GM23338 (cell line): Measurements from ENCODE around the gene FASTK.

Source experiments
- CREB1 ChIP-seq: fragments of 250-450 bp; sonication (Bioruptor Pico); IDR thresholded peaks from 2 replicates; pipeline ENCODE4 v1.5.0; 2020; ENCODE audit warnings: low read depth, mild to moderate bottlenecking, moderate library complexity
- CTCF ChIP-seq, 2 experiments: fragments of 200-600 bp in 1 of 2; sonication (generic) in 1 of 2; conservative IDR thresholded peaks; 2 replicates each; pipeline versions ENCODE4 v1.5.1 to v1.6.1; 2016 to 2017; ENCODE audit warnings: antibody characterized with exemption in 2 of 2, low read depth in 2 of 2, mild to moderate bottlenecking in 2 of 2, moderate library complexity in 1 of 2
- EZH2 ChIP-seq: fragments of 200-600 bp; sonication (generic); IDR thresholded peaks from one replicate; pipeline ENCODE4 v1.8.0; 2017; ENCODE audit warnings: antibody characterized with exemption, mild to moderate bottlenecking, low read depth; ENCODE audit not compliant: unreplicated experiment
- EZH2phosphoT487 ChIP-seq: fragments of 200-600 bp; sonication (generic); IDR thresholded peaks from one replicate; pipeline ENCODE4 v1.8.1; 2018; ENCODE audit warnings: antibody characterized with exemption; ENCODE audit not compliant: unreplicated experiment
- JUNB ChIP-seq: IDR thresholded peaks from one replicate; pipeline ENCODE4 v1.6.1; 2016; ENCODE audit warnings: antibody characterized with exemption; ENCODE audit not compliant: unreplicated experiment
- NANOG ChIP-seq: IDR thresholded peaks from 2 replicates; pipeline ENCODE4 v1.6.1; 2016; ENCODE audit warnings: antibody characterized with exemption, borderline replicate concordance
- POLR2AphosphoS5 ChIP-seq: IDR thresholded peaks from 2 replicates; pipeline ENCODE4 v1.6.1; 2016; ENCODE audit warnings: antibody characterized with exemption, low read depth
- REST ChIP-seq: IDR thresholded peaks from one replicate; pipeline ENCODE4 v1.6.1; 2018; ENCODE audit warnings: antibody characterized with exemption; ENCODE audit not compliant: unreplicated experiment
- STAT1 ChIP-seq: IDR thresholded peaks from one replicate; pipeline ENCODE4 v1.6.1; 2016; ENCODE audit warnings: antibody characterized with exemption; ENCODE audit not compliant: unreplicated experiment
- ZNF114 ChIP-seq: fragments of 250-450 bp; sonication (Bioruptor Pico); IDR thresholded peaks from 2 replicates; pipeline ENCODE4 v1.5.0; 2020; ENCODE audit warnings: mild to moderate bottlenecking, moderate library complexity
- ZNF331 ChIP-seq: fragments of 250-450 bp; sonication (Bioruptor Pico); IDR thresholded peaks from 2 replicates; pipeline ENCODE4 v1.5.0; 2020; ENCODE audit warnings: low read depth, mild to moderate bottlenecking, moderate library complexity
- ZNF462 ChIP-seq: fragments of 250-450 bp; sonication (Bioruptor Pico); IDR thresholded peaks from 2 replicates; pipeline ENCODE4 v1.5.0; 2020; ENCODE audit warnings: mild to moderate bottlenecking, moderate library complexity
- TF ChIP-seq, protein P1 (sequence below): IDR thresholded peaks from 2 replicates; pipeline ENCODE4 v1.6.1; 2016; ENCODE audit warnings: antibody characterized with exemption

- TF ChIP-seq EZH2 (no peak), CTCF (conservative IDR thresholded peaks at IDR 0.05; ENCODE audit: low read depth in 2 of 2) (no peak), POLR2AphosphoS5 (no peak), REST (no peak), CREB1 (CRISPR knock-in tag) (no peak), EZH2phosphoT487 (no peak), ZNF462 (CRISPR knock-in tag) (no peak), NANOG (no peak), STAT1 (no peak), JUNB (no peak), ZNF114 (CRISPR knock-in tag) (no peak), ZNF331 (no peak)
- TF ChIP-seq, protein P1, sequence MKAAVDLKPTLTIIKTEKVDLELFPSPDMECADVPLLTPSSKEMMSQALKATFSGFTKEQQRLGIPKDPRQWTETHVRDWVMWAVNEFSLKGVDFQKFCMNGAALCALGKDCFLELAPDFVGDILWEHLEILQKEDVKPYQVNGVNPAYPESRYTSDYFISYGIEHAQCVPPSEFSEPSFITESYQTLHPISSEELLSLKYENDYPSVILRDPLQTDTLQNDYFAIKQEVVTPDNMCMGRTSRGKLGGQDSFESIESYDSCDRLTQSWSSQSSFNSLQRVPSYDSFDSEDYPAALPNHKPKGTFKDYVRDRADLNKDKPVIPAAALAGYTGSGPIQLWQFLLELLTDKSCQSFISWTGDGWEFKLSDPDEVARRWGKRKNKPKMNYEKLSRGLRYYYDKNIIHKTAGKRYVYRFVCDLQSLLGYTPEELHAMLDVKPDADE: no peak
These were observed 4.7 kb upstream of the FASTK start for GRCh38 chr7:151085329-151085690.
